Left lung (tissue), 10 donors: ENCODE data around the gene CDK5. TPM values are rescaled to one million over a fixed set of nuclear protein-coding genes. Genes with fewer than 3 reads are reported as not detected.
A peak's percentile ranks its signal among the peaks of the same experiment; 100 is the strongest.

Source experiments
- ATAC-seq: fragments of 200-7000 bp; cut with Tn5 transposase; one replicate; pipeline ENCODE4 v1.9.1; 2020; ENCODE audit warnings: moderate library complexity
- DNase-seq, 4 donors: peaks; one replicate each; pipeline ENCODE4 v3.0.0-alpha.2; 2013 to 2020
- H3K27ac ChIP-seq, 2 donors: fragments of 200-600 bp; sonication (generic) in 1 of 2; one replicate each; pipeline versions ENCODE4 v1.5.0 to v1.8.0; 2020 to 2021
- H3K27me3 ChIP-seq, 2 donors: fragments of 200-600 bp; sonication (generic) in 1 of 2; one replicate each; pipeline versions ENCODE4 v1.5.0 to v1.8.0; 2020 to 2021
- H3K36me3 ChIP-seq, 2 donors: fragments of 200-600 bp; sonication (generic) in 1 of 2; one replicate each; pipeline versions ENCODE4 v1.5.0 to v1.8.0; 2020 to 2021
- H3K4me1 ChIP-seq, 2 donors: fragments of 200-600 bp; one replicate each; pipeline ENCODE4 v1.8.0; 2021
- H3K4me3 ChIP-seq, 2 donors: fragments of 200-600 bp; sonication (generic) in 1 of 2; one replicate each; pipeline versions ENCODE4 v1.5.0 to v1.8.0; 2020 to 2021; ENCODE audit warnings: mild to moderate bottlenecking in 1 of 2
- H3K9me3 ChIP-seq, 2 donors: fragments of 200-600 bp; sonication (generic) in 1 of 2; one replicate each; pipeline versions ENCODE4 v1.5.0 to v1.8.0; 2020 to 2021
- CTCF ChIP-seq, 2 donors: fragments of 200-600 bp; sonication (generic) in 1 of 2; IDR thresholded peaks; one replicate each; pipeline versions ENCODE4 v1.5.0 to v1.8.0; 2021; ENCODE audit warnings: antibody characterized with exemption in 2 of 2
- intact Hi-C, 2 donors: fragments of 100-400 bp; cut with DNase I; formaldehyde crosslinking; loops; one replicate each; pipeline versions ENCODE4 v1.11.2 to v1.14.2; 2022
- polyA plus RNA-seq, 6 donors: library from polyadenylated mRNA; unstranded; fragments of 120-200 nt; gene quantifications; one replicate each; pipeline ENCODE4 v1.2.1, GENCODE V29; 2013; ENCODE audit not compliant: insufficient read length in 6 of 6
- total RNA-seq, 2 donors: library from RNA; stranded (reverse); fragmentation: NEBNext Ultra II Directional; extraction: Animal tissue kit (Norgen Biotek cat#: 25700); gene quantifications; one replicate each; pipeline ENCODE4 v1.2.1, GENCODE V29; 2021
- donor health status: DM: no; HTN: yes; CAD: no.
- donor health status: DM: no; HTN: no; CAD: no.

Gene CDK5
- total and polyA plus RNA-seq, 8 donors, result 13.8 to 17.1 (median 14.7) TPM

- Histone ChIP-seq H3K36me3 (no peaks in the 10 kb centered on the region), H3K9me3 (no peaks in the 10 kb centered on the region), H3K4me3 (no peak overlapping the region), H3K4me1 (peaks cover 0 to 57% of the 10 kb centered on the region in 2 donors), H3K27ac (no peak overlapping the region), H3K27me3 (no peaks in the 10 kb centered on the region)
- TF ChIP-seq CTCF (IDR thresholded peaks at IDR 0.05), result no peak
- ATAC-seq (peak; percentile 15), DNase-seq (peak in 1 of 4 donors; percentile 31)
- intact Hi-C loops, result no loop called here
Observed at GRCh38 chr7:151095123-151095797, 37.6 kb upstream of the CDK5 start.

GRCh38 chr7:151094675-151095074 lies 37.0 kb upstream of the CDK5 start:
- DNase-seq, result peak in 1 of 4 donors; percentile 4
- ATAC-seq, result no peak
- no peak overlapping the region for H3K27ac ChIP-seq
- no peak overlapping the region for H3K4me3 ChIP-seq
- no peaks in the 10 kb centered on the region for H3K9me3 ChIP-seq
- TF ChIP-seq CTCF (IDR thresholded peaks at IDR 0.05), result no peak
- intact Hi-C loops, result no loop called here
- no peaks in the 10 kb centered on the region for H3K36me3 ChIP-seq
- H3K27me3 ChIP-seq, result no peaks in the 10 kb centered on the region
- H3K4me1 ChIP-seq, result peaks cover 4 to 58% of the 10 kb centered on the region in 2 donors

- no peak for ATAC-seq
- DNase-seq, result peak in 1 of 4 donors; percentile 50
- H3K36me3 ChIP-seq, result no peaks in the 10 kb centered on the region
- H3K4me3 ChIP-seq, result no peak overlapping the region
- TF ChIP-seq CTCF (IDR thresholded peaks at IDR 0.05), result no peak
- peaks cover 13 to 62% of the 10 kb centered on the region in 2 donors for H3K4me1 ChIP-seq
- no peaks in the 10 kb centered on the region for H3K27me3 ChIP-seq
- intact Hi-C loops, result no loop called here
- no peak overlapping the region for H3K27ac ChIP-seq
- H3K9me3 ChIP-seq, result no peaks in the 10 kb centered on the region
Observed at GRCh38 chr7:151093748-151094147, 36.1 kb upstream of the CDK5 start.

- DNase-seq (no peak), ATAC-seq (no peak)
- Histone ChIP-seq H3K4me3 (no peak overlapping the region), H3K36me3 (no peaks in the 10 kb centered on the region), H3K4me1 (peaks cover 26 to 78% of the 10 kb centered on the region in 2 donors), H3K27ac (no peak overlapping the region), H3K9me3 (no peaks in the 10 kb centered on the region), H3K27me3 (peaks cover 0 to 9% of the 10 kb centered on the region in 2 donors)
- TF ChIP-seq CTCF (IDR thresholded peaks at IDR 0.05), result no peak
- intact Hi-C loops, result no loop called here
Observed at GRCh38 chr7:151091988-151092387, 34.3 kb upstream of the CDK5 start.

- Histone ChIP-seq H3K4me1 (peaks cover 26 to 78% of the 10 kb centered on the region in 2 donors), H3K27ac (peak overlapping the region in 1 of 2 donors; percentile 33), H3K9me3 (no peaks in the 10 kb centered on the region)
Observed at GRCh38 chr7:151091431-151091830, 33.7 kb upstream of the CDK5 start.

More at GRCh38 chr7:151091431-151091830, 33.7 kb upstream of the CDK5 start:
- peak; percentile 12 to 40 for TF ChIP-seq CTCF (IDR thresholded peaks at IDR 0.05)
- Histone ChIP-seq H3K36me3 (no peaks in the 10 kb centered on the region), H3K27me3 (peaks cover 0 to 12% of the 10 kb centered on the region in 2 donors), H3K4me3 (no peak overlapping the region)
- ATAC-seq (no peak), DNase-seq (no peak)
- intact Hi-C loops, result no loop called here
